Measurements from ENCODE around the gene PTPRN. TPM values are rescaled to one million over a fixed set of nuclear protein-coding genes. Genes with fewer than 3 reads are reported as not detected.

Gene PTPRN
- total RNA-seq, 1 experiment from 2014 or later: 6.5 TPM

DNA sequence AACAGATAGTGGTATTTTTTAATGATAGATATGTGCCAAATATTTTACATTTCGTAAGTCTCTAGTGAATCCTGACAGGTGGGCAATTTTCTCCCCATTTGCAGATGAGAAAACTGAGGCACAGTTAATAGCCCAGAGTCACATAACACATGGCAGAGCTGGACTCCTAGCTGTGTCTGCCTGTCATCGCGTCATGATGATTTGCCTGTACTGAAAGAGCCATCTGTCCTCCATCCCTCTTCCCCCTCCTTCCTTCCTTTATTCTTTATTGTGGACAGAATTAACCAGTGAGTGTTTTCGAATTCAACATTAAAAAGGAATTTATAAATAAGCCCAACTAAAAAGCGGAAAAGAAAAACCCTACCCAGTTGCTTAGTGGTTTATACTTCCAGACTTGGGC lies 26.8 kb downstream of the PTPRN start:
- no peak overlapping the region for H2BK20ac ChIP-seq (ENCODE audit: low read depth, low read length, poor library complexity, severe bottlenecking)
- H2BK12ac ChIP-seq (ENCODE audit: insufficient read length, low read depth, low read length): no peak overlapping the region
- H2BK5ac ChIP-seq (ENCODE audit: insufficient read length, low read length): no peak overlapping the region
- H3K9me3 ChIP-seq (ENCODE audit: control insufficient read depth, low read depth, low read length): no peaks in the 10 kb centered on the region
- H2AK5ac ChIP-seq (ENCODE audit: insufficient read length, low read length): no peak overlapping the region
- no peaks in the 10 kb centered on the region for H4K20me1 ChIP-seq (ENCODE audit: control insufficient read depth, insufficient read depth, insufficient read length)
- no CpG with 5 or more reads among the region's 5 CpGs for WGBS (ENCODE audit: extremely low coverage, insufficient read length, low lambda C conversion rate)
- H3K23me2 ChIP-seq (ENCODE audit: insufficient read length, low read depth, low read length, poor library complexity, severe bottlenecking): peaks cover 12% of the 10 kb centered on the region
- H2BK120ac ChIP-seq (ENCODE audit: low read depth, low read length, poor library complexity, severe bottlenecking): no peak overlapping the region
- H3K79me2 ChIP-seq (ENCODE audit: insufficient read depth, low read length): no peaks in the 10 kb centered on the region
- Mint-ChIP-seq H3K4me1 (peaks cover 29 to 37% of the 10 kb centered on the region in 2 experiments), H3K4me3 (no peak overlapping the region), H3K27me3 (ENCODE audit: low read depth) (peaks cover 2% of the 10 kb centered on the region; the same call in 1 of the 2 replicates), H3K27ac (no peak overlapping the region), H3K36me3 (ENCODE audit: insufficient read depth in 1 of 3, low read depth in 3 of 3) (peaks cover 4 to 34% (median 17%) of the 10 kb centered on the region in 3 experiments; a peak in 6 of 7 replicates), H3K9me3 (no peaks in the 10 kb centered on the region)
- H3K4ac ChIP-seq (ENCODE audit: low read depth, low read length): no peak overlapping the region
- H4K5ac ChIP-seq (ENCODE audit: insufficient read length, low read depth, low read length): no peak overlapping the region
- no peak overlapping the region for H3K18ac ChIP-seq (ENCODE audit: insufficient read length, low read depth, low read length)
- H3K4me1 ChIP-seq (ENCODE audit: insufficient read depth, low read length): no peaks in the 10 kb centered on the region; the same call in 1 of the 2 replicates
- TF ChIP-seq, protein P1, sequence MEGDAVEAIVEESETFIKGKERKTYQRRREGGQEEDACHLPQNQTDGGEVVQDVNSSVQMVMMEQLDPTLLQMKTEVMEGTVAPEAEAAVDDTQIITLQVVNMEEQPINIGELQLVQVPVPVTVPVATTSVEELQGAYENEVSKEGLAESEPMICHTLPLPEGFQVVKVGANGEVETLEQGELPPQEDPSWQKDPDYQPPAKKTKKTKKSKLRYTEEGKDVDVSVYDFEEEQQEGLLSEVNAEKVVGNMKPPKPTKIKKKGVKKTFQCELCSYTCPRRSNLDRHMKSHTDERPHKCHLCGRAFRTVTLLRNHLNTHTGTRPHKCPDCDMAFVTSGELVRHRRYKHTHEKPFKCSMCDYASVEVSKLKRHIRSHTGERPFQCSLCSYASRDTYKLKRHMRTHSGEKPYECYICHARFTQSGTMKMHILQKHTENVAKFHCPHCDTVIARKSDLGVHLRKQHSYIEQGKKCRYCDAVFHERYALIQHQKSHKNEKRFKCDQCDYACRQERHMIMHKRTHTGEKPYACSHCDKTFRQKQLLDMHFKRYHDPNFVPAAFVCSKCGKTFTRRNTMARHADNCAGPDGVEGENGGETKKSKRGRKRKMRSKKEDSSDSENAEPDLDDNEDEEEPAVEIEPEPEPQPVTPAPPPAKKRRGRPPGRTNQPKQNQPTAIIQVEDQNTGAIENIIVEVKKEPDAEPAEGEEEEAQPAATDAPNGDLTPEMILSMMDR (conservative IDR thresholded peaks at IDR 0.05): no peak
- no peaks in the 10 kb centered on the region for H3K79me1 ChIP-seq (ENCODE audit: insufficient read depth, low read depth, low read length, poor library complexity, severe bottlenecking)
- no peak overlapping the region for H3K14ac ChIP-seq (ENCODE audit: insufficient read depth, low read length)
- H3K23ac ChIP-seq (ENCODE audit: insufficient read length, low read depth, low read length): no peak overlapping the region
- no peak overlapping the region for H3K4me2 ChIP-seq (ENCODE audit: insufficient read depth, insufficient read length, low read length)
- H3K56ac ChIP-seq (ENCODE audit: insufficient read length, low read depth, low read length): no peak overlapping the region
- DNase-seq: no peak
- no peak overlapping the region for H3K9ac ChIP-seq (ENCODE audit: extremely low read depth, insufficient read length, low read length)
- H3K27ac ChIP-seq (ENCODE audit: insufficient read length, low read depth, low read length): no peak overlapping the region
- no peaks in the 10 kb centered on the region for H3K27me3 ChIP-seq (ENCODE audit: insufficient read depth, low read length)
- no peak overlapping the region for H2AFZ ChIP-seq (ENCODE audit: low read length)
- H4K8ac ChIP-seq (replicated peaks; ENCODE audit: insufficient read length, low read depth, low read length): no peak overlapping the region
- H3T11ph ChIP-seq (ENCODE audit: low read length): no peak overlapping the region
- H2BK15ac ChIP-seq (ENCODE audit: low read depth, low read length): no peak overlapping the region
- no peak overlapping the region for H4K91ac ChIP-seq (ENCODE audit: insufficient read length, low read depth, low read length)

All from H9 (cell line).